Fibroblast of villous mesenchyme (primary cell): ENCODE results near the gene MAFB. TPM values are rescaled to one million over a fixed set of nuclear protein-coding genes. Genes with fewer than 3 reads are reported as not detected.

ENCODE experiments used
- DNase-seq: peaks from one replicate; pipeline ENCODE4 v3.0.0-alpha.2; 2010; ENCODE audit warnings: low read depth
- H3K4me3 ChIP-seq: 2 replicates; pipeline ENCODE4 v1.5.1; 2011; ENCODE audit warnings: low read depth, mild to moderate bottlenecking, low read length
- CTCF ChIP-seq: IDR thresholded peaks from 2 replicates; pipeline ENCODE4 v1.5.1; 2012; ENCODE audit warnings: low read depth, mild to moderate bottlenecking, low read length; ENCODE audit not compliant: insufficient read depth
- total RNA-seq: library from RNA; depleted of rRNA; stranded (reverse); fragments of >200 nt; gene quantifications from 2 replicates; pipeline ENCODE4 v1.2.3, GENCODE V29; 2012

The MAFB gene
- total RNA-seq, 1 donor: 0.43 TPM

GRCh38 chr20:40663991-40664880, 24.8 kb downstream of the MAFB start:
- no peak for DNase-seq
- TF ChIP-seq CTCF: no peak
- no peak overlapping the region for H3K4me3 ChIP-seq

- no peak for TF ChIP-seq CTCF
- no peak overlapping the region for H3K4me3 ChIP-seq
- no peak for DNase-seq
Measured at GRCh38 chr20:40663304-40663790, 25.7 kb downstream of the MAFB start.

- no peak for DNase-seq
- TF ChIP-seq CTCF: no peak
- no peak overlapping the region for H3K4me3 ChIP-seq
Measured at GRCh38 chr20:40659567-40659966, 29.5 kb downstream of the MAFB start.

GRCh38 chr20:40658509-40658908, 30.5 kb downstream of the MAFB start:
- H3K4me3 ChIP-seq: no peak overlapping the region
- TF ChIP-seq CTCF: no peak
- no peak for DNase-seq

GRCh38 chr20:40657526-40657925, 31.5 kb downstream of the MAFB start:
- no peak overlapping the region for H3K4me3 ChIP-seq

GRCh38 chr20:40655451-40655850, 33.6 kb downstream of the MAFB start:
- no peak for DNase-seq
- TF ChIP-seq CTCF: no peak

More at GRCh38 chr20:40657526-40657925, 31.5 kb downstream of the MAFB start:
- DNase-seq: no peak
- TF ChIP-seq CTCF: no peak

More at GRCh38 chr20:40655451-40655850, 33.6 kb downstream of the MAFB start:
- H3K4me3 ChIP-seq: no peak overlapping the region
